Posterior vena cava (tissue), 2 donors: Measurements from ENCODE around the gene PRKRA. TPM values are rescaled to one million over a fixed set of nuclear protein-coding genes. Genes with fewer than 3 reads are reported as not detected.
"Not testable (repeated sequence)": the region's sequence is repeated elsewhere in the genome, so short reads cannot be mapped to it uniquely, and the experiment has no call there.

Experiments
- DNase-seq: peaks from one replicate; pipeline ENCODE4 v3.0.0-alpha.2; 2020; ENCODE audit warnings: low spot score
- intact Hi-C, 2 donors: fragments of 100-400 bp; cut with DNase I; formaldehyde crosslinking; loops; one replicate each; pipeline versions ENCODE4 v1.14.1 to v1.14.2; 2022 to 2023
- total RNA-seq, 2 donors: library from RNA; stranded (reverse); fragmentation: NEBNext Ultra II Directional; extraction: Animal tissue kit (Norgen Biotek cat#: 25700); gene quantifications; one replicate each; pipeline ENCODE4 v1.2.1, GENCODE V29; 2021
- donor health status: DM: yes; HTN: yes; CAD: no.
- donor health status: DM: yes; HTN: yes; CAD: no.

The PRKRA gene
- total RNA-seq, 2 donors from 2014 or later = 51.0 to 58.9 TPM

DNA sequence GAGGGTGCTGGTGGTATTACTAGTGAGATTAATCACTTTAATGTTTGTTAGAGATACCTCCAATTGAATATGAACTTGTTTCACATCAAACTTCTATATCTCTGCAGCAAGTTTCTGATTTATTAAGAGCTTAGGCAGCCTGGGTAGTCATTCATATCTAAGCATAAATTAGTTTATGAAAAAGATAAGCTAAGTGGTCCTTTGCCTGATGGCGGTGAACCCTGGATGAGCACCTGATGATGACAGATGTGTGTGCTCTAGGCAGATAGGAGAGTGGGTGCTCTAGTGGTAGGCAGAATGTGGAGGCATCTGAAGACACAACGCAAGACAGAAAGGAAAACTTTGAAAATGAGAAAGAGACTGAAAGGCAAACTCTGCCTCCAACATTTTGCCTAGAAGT, 22.4 kb upstream of the PRKRA start:
- intact Hi-C loops = no loop called here
- DNase-seq = no peak

DNA sequence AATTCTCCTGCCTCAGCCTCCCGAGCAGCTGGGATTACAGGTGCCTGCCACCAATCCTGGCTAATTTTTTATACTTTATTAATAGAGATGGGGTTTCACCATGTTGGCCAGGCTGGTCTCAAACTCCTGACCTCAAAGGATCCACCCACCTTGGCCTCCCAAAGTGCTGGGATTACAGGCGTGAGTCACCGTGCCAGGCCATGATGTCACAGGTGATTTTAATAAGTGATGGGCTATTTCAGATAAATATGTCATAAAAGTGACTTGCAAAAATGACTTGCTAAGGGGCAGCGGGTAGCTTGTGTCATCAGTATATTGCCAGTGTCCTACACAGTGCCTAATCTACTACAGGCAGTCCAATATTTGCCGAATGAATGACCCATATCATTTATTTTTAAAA, 20.3 kb upstream of the PRKRA start:
- intact Hi-C loops, DNase-seq: not testable (repeated sequence)

DNA sequence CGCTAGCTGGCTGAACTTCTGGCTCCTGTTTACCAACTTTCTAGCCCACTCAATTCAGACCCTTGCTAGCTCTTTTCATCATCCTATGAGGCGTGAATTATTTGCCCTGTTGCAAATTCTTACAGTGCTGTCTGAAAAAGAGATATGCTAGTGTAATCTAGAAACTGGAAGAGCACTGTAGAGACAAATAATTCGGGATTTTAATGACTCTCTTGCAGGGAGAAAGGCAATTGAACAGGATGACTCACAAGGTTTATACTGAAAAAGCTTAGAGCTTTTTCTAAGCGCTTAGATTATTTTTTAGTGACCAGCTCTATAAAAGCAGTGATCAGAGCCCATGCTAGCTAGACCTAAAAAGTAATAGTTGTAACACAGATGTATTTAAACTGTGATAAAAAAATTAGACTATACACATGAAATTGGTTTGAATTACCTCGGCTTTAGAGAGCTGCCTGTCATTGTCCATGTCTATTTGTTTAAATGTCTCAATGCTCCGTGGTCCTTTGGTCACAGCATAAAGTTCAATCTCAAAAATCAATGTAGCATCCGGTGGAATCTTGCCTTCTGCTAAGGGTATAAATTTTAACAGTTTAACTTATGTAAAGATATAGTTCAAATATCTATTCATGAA, 18.4 kb upstream of the PRKRA start:
- DNase-seq = no peak
- intact Hi-C loops = no loop called here

DNA sequence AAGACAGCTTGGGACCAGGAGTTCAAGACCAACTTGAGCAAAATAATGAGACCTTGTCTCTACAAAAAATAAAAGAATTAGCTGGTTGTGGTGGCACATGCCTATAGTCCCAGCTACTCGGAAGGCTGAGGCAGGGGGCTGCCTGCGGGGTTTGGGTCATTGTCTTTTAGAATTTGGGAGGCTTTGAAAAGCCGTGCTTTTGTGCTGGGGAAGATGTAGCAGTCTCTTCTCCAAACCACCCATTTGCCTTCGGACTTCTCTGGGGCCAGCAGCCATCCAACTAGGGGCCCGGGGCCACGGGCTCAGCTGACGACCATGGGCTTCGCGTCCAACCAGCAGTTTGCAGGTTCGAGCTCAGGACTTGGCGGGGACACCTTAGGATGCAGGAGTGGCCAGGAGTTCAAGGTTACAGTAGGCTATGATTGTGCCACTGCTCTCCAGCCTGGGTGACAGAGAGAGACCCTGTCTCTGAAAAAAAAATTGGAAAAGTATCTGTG, 6.5 kb upstream of the PRKRA start:
- no peak for DNase-seq
- intact Hi-C loops = no loop called here

DNA sequence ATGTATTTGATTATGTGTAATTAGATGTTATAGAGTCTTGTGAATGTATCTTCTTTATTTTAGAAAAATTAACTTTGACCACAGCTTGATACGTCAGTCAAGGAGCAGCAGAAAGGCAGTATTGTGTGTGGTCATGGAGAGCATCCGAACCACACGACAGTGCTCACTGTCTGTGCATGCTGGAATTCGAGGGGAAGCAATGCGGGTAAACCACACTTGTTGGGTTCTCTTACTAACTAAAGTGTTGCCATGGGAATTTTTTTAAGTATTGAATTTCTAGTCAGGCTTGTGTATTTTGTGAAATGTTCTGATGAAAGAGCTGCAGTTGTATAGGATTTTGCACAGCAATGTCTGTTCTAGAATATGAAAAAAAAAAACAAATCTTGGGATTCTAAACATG, 5.0 kb upstream of the PRKRA start:
- intact Hi-C loops = loop anchor here in 1 of 2 donors (2.0 kb wide), 1 partner anchor 23 kb away; the partner anchor contains the start of gene FKBP7
- DNase-seq = no peak

DNA sequence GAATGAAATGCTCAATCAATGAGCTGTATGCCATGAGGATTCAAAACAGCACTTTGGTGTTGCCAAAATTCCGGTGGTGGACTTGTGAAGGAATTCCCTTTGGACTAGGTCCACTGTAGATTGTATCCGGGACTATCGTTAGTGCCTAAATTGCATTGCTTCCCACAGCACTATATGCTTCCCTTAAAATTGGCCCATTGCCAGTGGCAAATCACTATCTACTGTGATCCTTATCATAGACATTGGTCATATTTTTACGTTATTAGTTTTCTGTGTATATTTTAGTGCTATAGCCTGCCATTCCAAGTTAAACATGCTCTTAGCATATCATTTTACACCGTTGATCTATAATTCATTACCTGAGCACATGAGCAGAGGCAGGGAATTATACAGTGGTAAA, 1.9 kb upstream of the PRKRA start:
- no peak for DNase-seq
- intact Hi-C loops = no loop called here

DNA sequence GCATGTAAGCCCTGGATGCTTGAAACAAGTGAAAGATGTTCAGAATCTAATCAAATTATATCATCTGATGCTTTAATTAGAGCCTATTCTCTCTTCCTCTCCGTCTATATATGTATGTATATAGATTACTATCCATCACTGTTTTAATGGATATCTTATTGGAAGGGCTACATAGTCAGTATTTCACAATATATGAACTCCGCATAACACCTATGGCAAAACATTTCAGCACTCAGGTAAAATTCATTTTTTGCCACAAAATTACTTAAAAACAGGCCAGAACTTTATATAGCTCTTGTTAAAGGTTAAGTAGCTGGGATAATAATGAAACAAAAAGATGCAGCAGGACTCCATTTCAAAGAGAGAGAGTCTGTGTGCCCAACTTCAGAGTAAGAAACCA, 1.4 kb upstream of the PRKRA start:
- intact Hi-C loops = no loop called here
- DNase-seq = no peak

DNA sequence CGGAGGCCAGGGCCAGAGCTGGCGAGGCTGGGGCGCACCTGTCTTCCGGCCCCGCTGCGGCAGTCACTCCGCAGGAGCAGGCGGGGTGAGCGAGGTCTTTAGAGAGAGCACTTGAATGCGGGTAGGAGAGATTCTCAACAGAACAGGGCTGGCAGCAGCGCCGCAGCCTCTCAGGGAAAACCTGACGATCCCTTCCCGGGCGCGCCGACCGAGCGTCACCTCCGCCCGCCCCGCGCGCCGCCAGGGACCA, 526 bp downstream of the PRKRA start:
- no peak for DNase-seq
- intact Hi-C loops = no loop called here

DNA sequence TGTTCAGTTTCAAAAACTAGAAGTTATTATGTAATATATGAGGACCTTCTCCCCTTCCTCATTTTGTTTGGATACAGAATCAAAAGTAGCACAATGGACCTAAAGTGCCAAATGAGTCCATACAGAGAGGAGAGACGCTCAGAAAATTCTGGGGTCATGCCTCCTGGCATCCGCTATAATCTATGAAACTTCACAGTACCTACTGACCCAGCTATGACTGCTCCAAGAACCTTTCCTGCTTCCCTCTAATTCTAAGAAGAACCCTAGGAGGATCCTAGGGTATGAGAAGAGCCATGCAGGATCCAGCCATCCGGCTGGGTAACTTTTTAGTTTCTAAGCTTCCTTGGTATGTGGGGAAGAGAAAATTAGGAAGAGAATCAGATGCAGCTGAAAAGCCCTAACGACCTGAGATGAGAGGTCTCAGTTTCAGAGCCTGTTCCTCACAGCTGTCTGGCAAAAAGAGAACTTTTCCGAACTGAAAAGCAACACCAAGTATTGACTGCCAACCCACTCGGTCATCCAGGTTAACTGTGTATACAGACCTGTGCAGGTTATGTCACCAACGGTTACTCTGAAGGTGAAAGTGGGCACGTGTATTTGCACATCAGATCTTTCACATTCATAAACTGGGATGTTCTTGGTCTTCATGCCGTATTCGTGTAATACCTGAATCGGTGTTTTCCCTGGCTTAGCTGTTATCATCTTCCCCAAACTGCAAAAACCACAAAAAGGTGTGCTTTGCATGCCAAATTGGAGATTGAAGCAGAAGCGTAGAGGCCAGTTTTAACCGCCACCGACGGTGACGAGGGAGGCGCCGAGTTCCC, 1.1 kb downstream of the PRKRA start:
- intact Hi-C loops = no loop called here
- DNase-seq = no peak

DNA sequence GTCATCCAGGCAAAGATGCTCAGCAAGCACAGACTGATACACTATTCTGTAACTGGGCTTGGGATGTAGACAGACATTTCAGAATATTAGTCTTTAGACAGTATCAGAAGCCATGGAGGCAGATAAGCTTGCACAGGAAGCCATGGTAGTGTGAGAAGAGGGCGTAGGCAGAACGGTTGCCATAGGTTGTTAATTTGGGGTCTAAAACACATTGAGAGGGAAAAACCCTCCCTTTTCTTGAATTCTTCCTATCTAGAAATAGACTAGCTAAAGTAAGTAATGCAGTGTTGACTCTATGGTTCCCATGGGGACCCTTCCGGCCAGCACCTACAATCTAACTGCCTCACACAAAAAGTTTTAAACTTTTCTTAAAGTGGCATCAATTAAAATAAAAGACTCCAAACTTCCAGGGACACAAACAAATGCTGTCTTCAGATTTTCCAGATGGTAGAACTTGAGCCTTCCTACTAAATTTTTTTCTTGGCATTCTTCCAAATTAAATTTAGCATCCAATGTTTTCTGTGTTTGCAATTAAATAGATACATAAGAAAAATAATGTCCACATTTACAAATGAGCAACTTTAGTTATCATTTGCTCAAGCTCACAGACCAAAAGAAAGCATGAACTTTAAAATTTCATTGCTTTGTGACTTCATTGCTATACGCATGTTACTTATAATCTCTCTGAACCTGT, 1.9 kb downstream of the PRKRA start:
- intact Hi-C loops = no loop called here

DNA sequence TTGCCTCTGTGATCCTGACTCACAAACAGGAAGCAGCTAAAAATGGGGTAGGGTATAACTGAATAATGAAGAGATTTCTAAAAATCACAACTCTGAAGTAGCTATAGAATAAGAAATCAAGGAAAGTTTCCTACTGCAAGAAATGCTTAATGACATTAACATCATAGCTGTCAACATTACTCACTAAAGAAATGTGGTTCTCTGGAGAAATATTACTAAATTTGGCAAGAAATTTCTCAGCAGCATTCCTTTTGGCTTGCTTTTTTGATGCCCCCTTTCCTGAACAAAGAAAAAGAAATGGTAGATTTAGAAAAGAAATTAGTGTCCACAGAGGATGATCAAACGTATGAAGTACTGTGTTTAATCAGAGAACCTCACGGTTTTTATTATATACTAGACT, 9.5 kb downstream of the PRKRA start:
- no peak for DNase-seq
- intact Hi-C loops = no loop called here

More for the DNA sequence above, 1.9 kb downstream of the PRKRA start:
- no peak for DNase-seq

DNA sequence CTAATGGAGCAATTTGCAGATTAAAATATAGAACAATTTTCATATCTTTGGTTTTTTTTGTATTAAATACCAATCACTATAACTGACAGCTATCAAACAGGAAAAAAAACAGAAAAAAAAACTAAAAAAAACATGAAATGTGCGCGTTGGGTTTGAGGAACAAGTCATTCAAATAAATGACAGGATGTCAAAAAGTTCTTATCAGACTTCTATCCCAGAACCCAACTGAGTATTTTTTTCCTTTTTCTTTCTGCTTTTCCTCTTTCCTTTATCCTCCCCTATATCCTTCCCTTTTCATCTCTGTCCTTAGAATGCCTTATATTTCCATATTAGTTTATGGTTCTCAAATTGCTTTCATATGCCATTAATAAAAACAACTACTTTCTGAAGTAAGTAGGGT, 14.3 kb downstream of the PRKRA start:
- DNase-seq = no peak
- intact Hi-C loops = no loop called here

DNA sequence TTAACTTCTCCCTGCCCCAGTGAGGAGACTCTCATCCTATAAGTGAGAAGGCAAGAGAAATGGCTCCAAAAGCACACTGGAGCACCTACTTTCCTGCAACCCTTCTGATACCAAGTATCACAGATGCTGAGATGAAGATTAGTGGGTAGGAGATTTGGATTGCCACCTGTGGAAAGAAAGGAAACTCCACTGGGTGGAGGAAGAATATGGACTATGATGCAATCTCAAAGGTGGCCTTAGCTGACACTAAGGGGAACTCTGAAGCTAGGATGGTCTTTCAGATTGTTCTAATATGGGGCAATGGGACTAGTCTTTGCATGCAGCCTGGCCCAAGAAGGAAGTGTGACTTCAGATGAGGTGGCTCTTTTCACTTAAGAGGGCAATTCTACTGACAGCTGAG, 21.6 kb downstream of the PRKRA start:
- intact Hi-C loops = no loop called here
- no peak for DNase-seq

DNA sequence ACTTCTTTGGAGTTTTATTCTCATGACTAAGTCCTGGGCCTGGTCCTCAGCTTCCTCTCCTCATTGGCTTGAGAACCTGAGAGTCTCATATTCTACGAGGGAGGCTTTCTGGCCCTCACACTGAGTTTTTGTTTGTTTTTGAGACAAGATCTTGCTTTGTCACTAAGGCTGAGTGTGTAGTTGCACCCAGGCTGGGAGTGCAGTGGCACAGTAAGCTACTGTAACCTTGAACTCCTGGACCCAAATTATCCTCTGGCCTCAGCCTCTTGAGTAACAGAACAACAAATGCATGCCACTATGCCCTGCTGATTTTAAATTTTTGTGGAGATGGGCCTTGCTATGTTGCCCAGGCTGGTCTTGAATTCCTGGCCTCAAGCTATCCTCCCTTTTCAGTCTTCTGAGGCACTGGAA, 22.6 kb downstream of the PRKRA start:
- DNase-seq = no peak
- intact Hi-C loops = no loop called here

DNA sequence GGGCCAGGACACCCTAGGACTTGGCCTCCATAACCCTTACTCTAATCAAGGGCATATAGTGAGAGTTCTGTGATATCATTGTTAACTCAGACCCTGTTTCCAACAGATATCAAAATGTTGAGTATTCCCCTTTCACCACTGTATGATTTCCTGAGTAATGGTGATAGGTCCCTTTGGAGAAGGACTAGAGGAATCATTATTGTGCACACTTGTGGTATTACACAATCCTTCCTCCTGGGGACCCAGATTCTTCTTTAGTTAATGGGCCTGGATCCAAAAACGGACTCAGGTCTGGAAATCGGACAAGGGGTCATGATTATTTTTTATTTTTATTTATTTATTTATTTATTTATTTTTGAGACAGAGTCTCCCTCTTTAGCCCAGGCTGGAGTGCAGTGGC, 23.5 kb downstream of the PRKRA start:
- DNase-seq = no peak
- intact Hi-C loops = no loop called here

DNA sequence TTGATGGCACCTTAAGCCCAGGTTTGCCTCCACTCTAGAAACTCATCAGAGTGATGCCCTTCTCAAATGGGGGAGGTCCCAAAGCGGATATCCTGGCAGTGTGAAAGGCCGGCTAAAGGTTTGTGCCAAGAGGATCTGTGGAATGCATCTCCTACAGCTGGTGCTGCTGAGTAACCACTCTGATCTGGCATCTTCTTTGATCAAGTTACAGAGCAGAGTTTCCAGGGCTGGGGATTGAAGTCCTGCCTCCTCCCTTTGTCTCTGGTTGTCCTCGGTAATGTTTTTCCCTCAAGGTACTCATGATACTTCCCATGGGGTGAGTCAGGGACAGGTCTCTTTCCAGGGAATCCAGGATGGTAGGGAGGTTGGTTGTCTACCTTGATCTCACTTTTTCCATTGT, 24.6 kb downstream of the PRKRA start:
- DNase-seq = no peak
- intact Hi-C loops = no loop called here

DNA sequence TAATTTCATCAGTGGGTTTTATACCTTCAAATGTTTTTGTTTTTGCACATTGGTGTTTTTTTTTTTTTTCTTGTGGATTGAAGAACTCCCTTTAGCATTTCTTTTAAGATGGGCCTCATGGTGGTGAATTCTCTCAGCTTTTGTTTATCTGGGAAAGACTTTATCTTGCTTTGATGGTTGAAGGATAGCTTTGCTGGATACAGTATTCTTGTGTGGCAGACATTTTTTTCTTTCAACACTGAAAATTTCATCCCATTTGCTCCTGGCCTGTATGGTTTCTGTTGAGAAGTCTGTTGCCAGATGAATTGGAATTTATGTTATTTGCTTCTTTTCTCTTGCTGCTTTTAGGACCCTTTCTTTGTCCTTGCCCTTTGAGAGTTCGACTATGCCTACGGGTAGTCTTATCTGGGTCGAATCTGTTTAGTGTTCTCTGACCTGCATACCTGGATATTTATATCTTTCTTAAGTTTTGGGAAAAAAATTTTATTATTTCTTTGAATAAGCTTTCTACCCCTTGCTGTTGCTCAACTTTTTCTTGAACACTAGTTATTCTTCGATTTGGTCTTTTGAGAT, 25.6 kb downstream of the PRKRA start:
- no peak for DNase-seq
- intact Hi-C loops = no loop called here

DNA sequence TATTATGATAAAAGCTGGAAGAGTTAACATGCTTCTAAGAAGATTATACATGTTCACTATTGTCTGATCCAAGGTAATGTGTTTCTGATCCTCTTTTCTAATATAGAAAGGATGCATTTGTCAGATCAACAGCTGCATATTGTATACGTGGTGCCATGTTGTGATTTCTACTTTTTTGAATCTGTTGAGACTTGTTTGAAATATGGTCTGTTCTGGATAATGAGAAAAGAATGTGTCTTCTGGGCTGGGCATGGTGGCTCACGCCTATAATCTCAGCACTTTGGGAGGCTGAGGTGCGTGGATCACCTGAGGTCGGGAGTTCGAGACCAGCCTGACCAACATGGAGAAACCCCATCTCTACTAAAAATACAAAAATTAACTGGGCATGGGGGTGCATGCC, 27.2 kb downstream of the PRKRA start:
- intact Hi-C loops = loop anchor here in 1 of 2 donors (5.0 kb wide), 1 partner anchor 561 kb away; no protein-coding TSS in a partner anchor
- DNase-seq = not testable (repeated sequence)

DNA sequence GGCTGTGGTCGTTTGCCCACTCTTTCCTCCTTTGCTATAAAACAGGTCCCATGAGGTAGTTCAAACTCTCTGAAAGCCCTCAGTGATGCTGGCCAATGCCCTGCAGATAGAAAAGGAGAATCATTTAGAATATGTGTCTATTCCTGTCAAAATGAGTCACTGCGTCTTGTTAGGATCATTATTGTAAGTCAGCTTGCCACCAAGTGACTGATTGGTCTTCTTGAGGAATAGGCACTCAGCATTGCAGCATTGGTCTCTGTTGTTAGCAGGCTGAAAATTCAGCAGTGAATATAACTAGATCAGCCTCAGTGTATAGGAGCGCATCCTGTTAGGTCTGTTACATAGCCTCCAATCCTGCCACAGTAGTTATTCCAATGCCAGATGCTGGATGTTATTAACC, 28.9 kb downstream of the PRKRA start:
- intact Hi-C loops = loop anchor here in 1 of 2 donors (5.0 kb wide), 1 partner anchor 560 kb away; no protein-coding TSS in a partner anchor
- DNase-seq = no peak

DNA sequence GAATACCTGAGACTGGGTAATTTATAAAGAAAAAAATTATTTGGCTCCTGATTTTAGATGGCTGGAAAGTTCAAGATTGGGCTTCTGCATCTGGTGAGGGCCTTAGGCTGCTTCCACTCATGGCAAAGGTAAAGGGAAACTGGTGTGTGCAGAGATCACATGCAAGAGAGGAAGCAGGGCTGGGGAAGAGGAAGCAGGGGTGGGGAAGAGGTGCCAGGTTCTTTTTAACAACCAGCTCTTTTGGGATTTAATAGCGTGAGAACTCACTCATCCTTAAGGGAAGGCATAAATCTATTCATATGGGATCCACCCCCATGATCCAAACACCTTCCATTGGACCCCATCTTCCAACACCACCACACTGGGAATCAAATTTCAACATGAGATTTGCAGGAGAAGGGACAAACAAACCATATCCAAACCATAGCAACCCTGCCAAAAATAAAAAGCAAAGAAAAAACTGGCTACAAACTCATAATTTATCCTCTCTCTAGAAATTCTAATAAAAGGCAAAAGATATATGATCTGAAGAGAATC, 30.4 kb downstream of the PRKRA start:
- intact Hi-C loops = loop anchor here in 1 of 2 donors (5.0 kb wide), 1 partner anchor 558 kb away; no protein-coding TSS in a partner anchor
- DNase-seq = no peak
